NCI-H187 treated with DMSO at 0.1 percent for 48 hours (cell line): ENCODE results near the gene NPAS2.
A peak's percentile ranks its signal among the peaks of the same experiment; 100 is the strongest.

Experiments
- DNase-seq: peaks from one replicate; lab custom pipeline; 2025; lab: John Stamatoyannopoulos, UW

NPAS2 gene

DNA sequence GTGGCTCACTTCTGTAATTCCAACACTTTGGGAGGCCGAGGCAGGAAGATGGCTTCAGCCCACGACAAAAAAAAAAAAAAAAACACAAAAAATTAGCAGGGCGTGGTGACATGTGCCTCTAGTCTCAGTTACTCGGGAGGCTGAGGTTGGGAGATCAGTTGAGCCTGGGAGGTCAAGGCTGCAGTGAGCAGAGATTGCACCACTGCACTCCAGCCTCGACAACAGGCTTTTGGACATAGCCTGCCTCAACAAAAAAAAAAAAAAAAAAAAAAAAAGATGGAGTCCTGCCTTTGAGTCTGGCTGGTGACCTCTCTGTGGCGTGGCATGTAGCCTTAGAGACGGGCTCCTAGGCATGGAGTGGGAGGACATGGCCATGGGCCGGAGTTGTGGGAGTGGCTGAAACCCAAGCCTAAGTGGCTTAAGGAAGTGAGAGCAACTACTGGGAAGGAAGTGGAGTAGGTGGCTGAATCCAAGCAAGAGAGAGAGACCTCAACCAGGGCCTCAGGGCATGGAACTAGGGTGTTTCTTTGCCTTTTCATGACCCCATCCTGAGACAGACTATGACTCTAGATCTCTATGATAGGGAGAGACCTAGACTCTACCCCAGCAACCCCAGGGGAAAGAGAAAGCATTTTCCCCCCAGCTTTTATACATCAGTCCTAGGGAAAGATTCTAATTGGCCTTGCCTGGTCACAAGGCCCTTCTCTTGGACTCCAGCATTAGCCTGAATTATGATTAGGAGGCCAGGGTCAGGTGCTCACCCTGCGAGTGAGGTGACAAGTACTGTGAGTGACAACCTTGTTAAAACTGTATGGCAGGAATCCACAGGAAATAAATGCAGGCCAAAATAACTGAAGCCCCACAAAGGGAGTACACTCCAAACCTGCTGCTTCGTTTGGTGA, 34.2 kb downstream of the NPAS2 start:
- no peak for DNase-seq

GRCh38 chr2:100855084-100855483, 35.1 kb downstream of the NPAS2 start:
- no peak for DNase-seq

DNA sequence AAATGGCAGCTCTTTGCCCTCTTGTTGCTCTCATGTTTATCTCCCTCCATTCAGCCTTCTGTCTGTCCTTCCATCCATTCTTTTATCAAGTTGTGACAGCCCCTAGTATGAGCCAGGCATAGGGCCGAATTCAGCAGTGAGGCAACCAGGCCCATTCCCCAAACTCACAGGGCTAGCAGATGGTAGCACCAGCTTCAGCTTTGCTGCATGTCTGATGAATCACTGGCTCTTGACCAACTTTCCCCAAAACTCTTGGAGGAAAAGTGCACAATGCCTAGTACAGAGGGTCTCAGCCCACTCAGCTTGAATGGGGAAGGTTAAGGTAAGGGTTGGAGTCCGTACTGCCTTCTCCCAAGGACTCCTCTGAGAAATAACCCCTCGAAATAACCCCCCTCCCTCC, 35.7 kb downstream of the NPAS2 start:
- DNase-seq = no peak

DNA sequence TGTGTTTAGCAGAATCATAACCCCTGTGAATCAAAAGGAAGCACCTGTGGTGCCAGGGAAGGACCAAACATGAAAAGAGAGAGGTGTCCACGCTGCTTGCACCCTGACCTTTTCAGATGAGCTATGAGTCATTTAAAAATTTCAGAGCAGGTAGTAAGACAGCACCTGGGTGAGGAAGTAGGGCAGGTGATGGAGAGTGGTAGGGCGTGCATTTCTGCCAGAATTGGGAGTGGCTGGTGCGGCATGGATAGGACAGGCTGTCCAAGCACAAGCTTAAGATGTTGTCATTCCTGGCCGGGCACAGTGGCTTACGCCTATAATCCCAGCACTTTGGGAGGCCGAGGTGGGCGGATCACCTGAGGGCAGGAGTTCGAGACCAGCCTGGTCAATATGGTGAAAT, 36.8 kb downstream of the NPAS2 start:
- no peak for DNase-seq

DNA sequence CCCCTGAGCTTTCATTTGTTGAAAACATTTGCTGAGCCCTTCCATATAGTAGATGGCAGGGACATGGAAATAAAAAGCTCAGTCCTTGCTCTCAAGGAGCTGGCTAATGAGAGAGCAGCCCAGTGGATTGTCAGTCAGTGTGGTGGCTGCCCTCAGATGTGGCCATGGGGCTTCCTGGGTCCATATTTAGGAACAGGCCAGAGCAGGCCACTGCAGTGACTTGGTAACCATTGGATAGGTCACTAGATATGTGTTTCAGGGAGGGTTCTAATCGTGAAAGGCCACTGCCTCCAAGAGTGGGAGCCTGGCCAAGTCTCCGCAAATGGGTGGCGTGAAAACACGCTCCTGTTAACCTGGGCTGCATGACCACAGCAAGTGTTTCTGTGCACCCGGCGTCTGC, 37.4 kb downstream of the NPAS2 start:
- DNase-seq = no peak

- DNase-seq = no peak
These were observed 38.0 kb downstream of the NPAS2 start for GRCh38 chr2:100857915-100858314.

DNA sequence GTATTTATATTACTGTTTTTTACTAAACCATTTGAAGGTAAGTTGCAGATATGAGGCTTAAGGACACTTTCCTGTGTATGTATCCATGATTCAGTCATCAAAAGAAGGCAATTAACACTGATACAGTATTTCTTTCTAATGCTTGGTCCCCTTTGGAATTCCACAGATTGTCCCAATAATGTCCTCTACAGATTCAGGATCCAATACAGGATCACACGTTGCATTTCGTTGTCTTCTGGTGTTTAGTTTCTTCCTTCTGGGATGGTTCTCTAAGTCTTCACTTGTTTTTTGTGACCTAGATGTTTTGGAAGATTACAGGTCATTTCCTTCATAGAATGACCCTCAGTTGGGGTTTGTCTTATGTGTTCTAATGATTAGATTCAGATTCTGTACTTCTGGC, 40.0 kb downstream of the NPAS2 start:
- DNase-seq = no peak

GRCh38 chr2:100861340-100861739, 41.4 kb downstream of the NPAS2 start:
- DNase-seq = no peak

DNA sequence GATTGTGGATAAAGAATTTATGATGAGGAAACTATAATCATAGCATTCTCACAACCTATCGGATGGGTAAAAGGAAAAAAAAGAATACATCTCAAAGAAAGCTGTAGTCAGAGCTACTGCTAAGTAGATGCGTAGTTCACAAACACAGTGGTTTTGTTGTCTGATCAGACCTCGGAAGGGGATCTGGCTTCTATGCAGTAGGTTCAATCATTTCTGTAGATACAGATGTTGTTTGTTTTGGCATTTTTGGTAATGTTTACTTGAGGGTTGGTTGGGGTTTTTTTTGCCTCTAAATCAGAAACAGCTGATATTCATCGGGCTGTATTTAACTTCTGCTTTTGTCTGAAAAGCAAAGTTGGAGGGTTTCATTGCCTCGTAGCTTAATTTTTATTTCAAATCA, 42.1 kb downstream of the NPAS2 start:
- DNase-seq = no peak

DNA sequence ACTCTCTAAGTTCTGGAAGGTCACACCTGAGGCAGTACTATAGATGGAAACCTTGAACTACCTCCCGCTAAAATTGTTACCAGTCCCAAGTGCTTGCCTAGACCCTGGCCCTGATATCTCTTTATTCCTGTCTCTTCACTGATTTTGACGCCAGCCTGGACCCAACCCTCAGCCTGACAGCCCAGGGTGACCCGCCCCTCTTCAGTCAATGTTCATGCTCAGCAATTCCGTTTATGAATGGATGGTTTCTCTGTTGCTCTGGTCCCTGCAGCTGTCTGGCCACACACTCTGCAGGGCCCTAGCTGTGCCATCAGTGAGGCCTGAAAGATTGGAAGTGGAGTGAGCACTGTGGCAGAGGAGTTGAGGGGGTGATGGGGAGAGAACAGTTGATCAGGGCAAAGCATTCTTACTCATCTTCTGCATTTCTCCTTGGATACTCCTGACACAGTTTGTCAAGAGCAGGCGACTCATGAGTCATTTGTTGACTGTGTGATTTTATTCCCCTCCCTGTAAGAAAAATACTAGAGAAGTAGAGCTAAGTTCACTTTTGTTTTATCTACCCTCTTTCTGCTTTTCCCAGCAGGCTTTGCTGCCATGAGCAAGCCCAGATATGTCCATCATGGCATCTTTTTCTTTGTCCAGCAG, 46.0 kb downstream of the NPAS2 start:
- DNase-seq = no peak

GRCh38 chr2:100868083-100868482, 48.1 kb downstream of the NPAS2 start:
- DNase-seq = no peak

DNA sequence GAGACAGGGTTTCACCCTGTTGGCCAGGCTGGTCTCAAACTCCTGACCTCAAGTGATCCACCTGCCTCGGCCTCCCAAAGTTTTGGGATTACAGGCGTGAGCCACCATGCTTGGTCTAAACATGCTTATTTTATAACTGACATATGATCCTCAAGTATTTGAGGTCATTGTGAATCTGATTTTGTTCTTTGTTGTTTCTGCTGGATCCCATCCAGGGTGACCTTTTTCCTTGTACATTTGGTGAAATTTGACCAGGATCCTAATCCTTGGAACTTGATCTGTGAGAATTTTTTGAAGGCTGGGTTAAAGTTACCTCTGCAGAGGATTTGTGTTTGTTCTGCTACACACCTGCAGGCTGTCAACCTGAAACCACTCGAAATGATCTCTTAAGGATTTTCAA, 49.2 kb downstream of the NPAS2 start:
- DNase-seq = no peak

DNA sequence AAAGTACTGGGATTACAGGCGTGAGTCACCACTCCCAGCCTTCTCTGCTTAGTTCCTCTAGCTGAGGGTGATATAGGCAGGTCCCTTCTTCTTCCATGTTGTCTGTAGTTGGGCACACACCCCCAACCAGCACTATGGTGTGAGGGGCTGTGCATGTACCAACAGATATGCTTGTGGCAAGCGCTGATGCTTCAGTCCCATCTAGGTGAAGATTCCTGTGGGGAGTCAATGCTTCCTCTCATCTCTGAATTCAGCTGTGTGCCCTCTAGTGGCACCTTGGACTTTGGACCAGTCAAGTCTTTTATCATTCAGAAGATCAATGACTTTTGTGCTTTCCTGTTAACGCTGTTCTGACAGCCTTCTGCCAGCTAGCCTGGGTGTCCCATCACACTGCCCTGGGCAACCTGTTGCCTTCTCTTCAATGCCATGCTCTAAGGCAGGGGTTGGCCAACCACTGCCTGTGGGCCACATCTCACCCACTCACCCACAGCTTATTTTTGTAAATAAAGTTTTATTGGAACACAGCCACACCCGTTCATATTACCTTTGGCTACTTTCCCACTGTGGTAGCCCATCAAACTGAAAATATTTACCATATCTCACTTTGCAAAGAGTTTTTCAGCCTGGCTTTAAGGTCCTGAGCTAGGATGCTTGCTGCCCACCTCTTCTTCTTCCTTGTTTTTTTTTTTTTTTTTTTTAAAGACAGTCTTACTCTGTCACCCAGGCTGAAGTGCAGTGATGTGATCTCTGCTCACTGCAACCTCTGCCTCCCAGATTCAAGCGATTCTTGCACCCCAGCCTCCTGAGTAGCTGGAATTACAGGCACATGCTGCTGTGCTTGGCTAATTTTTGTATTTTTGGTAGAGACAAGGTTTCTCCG, 51.0 kb downstream of the NPAS2 start:
- no peak for DNase-seq

- peak; percentile 78 for DNase-seq
These were observed 55.7 kb downstream of the NPAS2 start for GRCh38 chr2:100875516-100876230.

- no peak for DNase-seq
These were observed 56.4 kb downstream of the NPAS2 start for GRCh38 chr2:100876231-100876860.

GRCh38 chr2:100877555-100877954, 57.6 kb downstream of the NPAS2 start:
- no peak for DNase-seq

- no peak for DNase-seq
These were observed 58.3 kb downstream of the NPAS2 start for GRCh38 chr2:100878000-100878791.

- DNase-seq = no peak
These were observed 59.4 kb downstream of the NPAS2 start for GRCh38 chr2:100879296-100879695.

DNA sequence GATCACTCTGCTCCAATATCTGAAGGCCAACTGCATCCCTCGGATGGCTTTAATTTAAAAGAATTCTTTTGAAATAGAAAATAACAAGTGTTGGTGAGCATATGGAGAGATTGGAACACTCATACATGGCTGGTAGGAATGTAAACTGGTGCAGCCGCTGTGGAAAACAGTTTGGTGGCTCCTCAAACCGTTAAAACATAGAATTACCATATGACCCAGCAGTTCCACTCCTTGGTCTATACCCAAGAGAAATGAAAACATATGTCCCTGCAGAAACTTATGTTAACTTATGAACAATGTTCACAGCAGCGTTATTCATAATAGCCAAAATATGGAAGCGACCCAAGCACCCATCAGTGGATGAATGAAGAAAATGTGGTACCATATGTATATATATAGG, 60.1 kb downstream of the NPAS2 start:
- DNase-seq = no peak

DNA sequence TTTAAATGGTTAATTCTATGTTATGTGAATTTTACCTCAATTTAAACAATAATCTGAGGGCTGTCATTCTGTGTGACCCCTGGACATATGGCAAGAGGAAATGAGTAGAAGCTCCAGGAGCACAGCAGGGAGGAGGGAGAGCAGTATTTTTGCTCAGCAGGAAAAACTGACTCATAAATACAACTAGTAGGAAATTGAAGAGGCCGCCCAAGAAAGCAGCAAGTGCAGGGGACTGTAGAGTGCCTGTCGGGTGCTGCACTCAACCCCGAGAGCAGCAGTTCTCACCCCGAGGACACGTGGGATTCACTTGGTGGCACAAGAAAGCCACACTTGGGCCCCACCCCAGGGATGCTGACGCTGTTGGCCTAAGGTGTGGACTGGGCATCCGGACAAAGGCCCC, 60.8 kb downstream of the NPAS2 start:
- DNase-seq = no peak
